ENCODE results near the gene PLXDC2.

- TF ChIP-seq SMC3 (IDR thresholded peaks at IDR 0.05; ENCODE audit: borderline replicate concordance, low read length) (no peak), EP300 (IDR thresholded peaks at IDR 0.05; ENCODE audit: borderline replicate concordance in 1 of 2, control insufficient read depth in 1 of 2, low read depth in 2 of 2, low read length in 2 of 2) (no peak), PML (IDR thresholded peaks at IDR 0.05; ENCODE audit: low read length) (no peak), WRNIP1 (IDR thresholded peaks at IDR 0.05; ENCODE audit: borderline replicate concordance, low read depth, low read length) (no peak), USF2 (IDR thresholded peaks at IDR 0.05; ENCODE audit: borderline replicate concordance, low read depth, low read length) (no peak), EZH2 (IDR thresholded peaks at IDR 0.05; ENCODE audit: borderline replicate concordance, control insufficient read depth, low read depth, low read length) (no peak), CTCF (IDR thresholded peaks at IDR 0.05 in 2 of 3, conservative IDR thresholded peaks at IDR 0.05 in 1 of 3; ENCODE audit: control insufficient read depth in 2 of 3, extremely low read depth in 1 of 3, insufficient read depth in 1 of 3, low read depth in 3 of 3, low read length in 3 of 3) (peak in 1 of 3 experiments; percentile 25; a peak in 1 of 6 replicates), POLR2A (IDR thresholded peaks at IDR 0.05; ENCODE audit: low read depth, low read length) (no peak), JUND (IDR thresholded peaks at IDR 0.05; ENCODE audit: low read depth, low read length) (no peak), TCF12 (IDR thresholded peaks at IDR 0.05; ENCODE audit: low read depth, low read length) (no peak), ELK1 (IDR thresholded peaks at IDR 0.05; ENCODE audit: low read depth, low read length) (no peak), RFX5 (IDR thresholded peaks at IDR 0.05; ENCODE audit: low read depth, low read length) (no peak), NRF1 (conservative IDR thresholded peaks at IDR 0.05; ENCODE audit: low read depth, low read length) (no peak)
Observed at GRCh38 chr10:19817231-19817933, 1.1 kb downstream of the PLXDC2 start.
